NOMO-1 treated with DMSO at 0.1 percent for 48 hours (cell line): ENCODE data around the gene ADGRV1.
"Not testable (repeated sequence)": the region's sequence is repeated elsewhere in the genome, so short reads cannot be mapped to it uniquely, and the experiment has no call there.

Source experiments
- DNase-seq: peaks from one replicate; lab custom pipeline; 2025; ENCODE audit not compliant: unreplicated experiment; lab: John Stamatoyannopoulos, UW

Gene ADGRV1

DNA sequence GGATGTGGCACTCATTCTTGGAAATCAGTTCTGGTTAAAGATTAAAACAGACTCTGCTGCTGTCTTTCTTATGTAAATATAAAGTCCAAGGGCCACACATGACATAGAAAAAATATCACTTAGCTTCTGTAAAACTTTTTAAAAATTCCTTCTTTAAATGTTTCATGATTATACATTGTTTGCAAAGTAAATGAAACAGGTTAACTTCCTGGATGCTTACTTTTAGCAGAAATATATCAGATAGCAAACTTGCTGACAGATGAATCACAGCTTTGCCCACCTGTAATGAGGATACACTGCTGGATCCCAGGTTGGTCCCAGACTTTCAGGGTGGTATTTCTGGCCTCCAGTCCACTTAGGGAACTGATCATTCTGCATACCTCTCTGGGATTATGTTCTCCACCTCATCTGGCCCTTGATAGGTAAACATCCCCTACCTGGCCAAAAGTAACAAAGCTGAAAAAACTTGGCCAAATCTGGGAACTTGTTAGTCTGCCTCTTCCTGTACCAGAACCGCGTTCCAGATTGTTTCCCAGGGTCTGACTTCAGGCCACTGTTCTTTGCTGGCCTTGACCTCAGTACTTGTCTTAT, 340.5 kb downstream of the ADGRV1 start:
- no peak for DNase-seq

- no peak for DNase-seq
Measured at GRCh38 chr5:90901261-90901660, 342.7 kb downstream of the ADGRV1 start.

DNA sequence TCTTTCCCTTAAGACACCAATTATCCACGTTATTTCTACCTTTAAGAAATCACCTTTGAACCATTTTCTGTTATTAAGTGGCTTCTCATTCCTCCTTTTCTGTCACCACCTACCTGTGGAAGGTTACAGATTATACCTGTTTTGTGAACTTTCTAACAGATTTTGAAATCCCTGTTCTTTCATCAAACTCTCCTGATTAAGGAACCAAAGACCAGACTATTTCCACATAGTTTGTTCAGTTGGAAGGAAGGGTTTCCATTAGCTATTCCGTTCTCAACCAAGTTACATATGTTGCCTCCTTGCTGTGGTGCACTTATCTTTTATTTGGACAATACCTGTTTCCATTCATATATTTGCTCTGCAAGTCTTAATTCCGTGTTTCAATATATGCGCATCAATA, 343.6 kb downstream of the ADGRV1 start:
- no peak for DNase-seq

- DNase-seq = peak; percentile 56
Measured at GRCh38 chr5:90902651-90903386, 344.2 kb downstream of the ADGRV1 start.

DNA sequence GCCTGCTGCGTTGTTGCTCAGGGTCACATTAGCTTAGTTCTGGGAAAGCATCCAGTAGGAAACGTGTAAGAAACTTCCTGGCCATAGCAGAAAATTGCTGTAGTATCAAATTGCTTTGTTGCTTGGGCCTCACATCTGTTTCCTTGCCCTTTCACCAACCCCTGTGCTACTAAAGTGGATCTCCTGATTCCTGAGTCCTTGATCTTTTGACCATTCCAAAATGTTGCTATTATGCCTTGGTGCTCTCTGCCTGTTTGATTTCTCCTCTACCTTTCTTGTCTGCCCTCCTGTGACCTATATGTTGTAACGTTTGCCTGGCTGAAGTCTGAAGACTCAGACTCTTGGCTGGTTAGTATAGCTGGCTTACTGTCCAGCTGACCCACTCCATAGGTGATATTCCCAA, 350.5 kb downstream of the ADGRV1 start:
- no peak for DNase-seq

GRCh38 chr5:90909940-90910339, 351.3 kb downstream of the ADGRV1 start:
- no peak for DNase-seq

DNA sequence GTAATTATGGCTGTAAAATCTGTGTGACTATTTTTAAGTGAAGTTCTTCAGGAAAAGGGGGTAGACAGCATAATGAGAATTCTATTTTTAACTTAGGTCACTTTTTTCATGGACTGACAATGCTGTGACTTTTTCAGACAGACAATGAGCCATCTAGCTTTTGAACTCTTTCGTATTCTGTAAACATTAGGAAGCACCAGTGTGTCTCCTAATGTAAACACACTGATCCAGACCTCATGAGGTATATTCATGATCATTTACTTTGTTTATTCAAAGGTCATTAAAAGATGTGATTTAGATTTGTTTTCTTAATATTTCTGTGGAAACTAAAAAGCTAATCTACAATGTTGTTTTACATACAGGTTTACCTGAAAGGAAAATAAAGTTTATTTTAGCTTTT, 352.6 kb downstream of the ADGRV1 start:
- no peak for DNase-seq

DNA sequence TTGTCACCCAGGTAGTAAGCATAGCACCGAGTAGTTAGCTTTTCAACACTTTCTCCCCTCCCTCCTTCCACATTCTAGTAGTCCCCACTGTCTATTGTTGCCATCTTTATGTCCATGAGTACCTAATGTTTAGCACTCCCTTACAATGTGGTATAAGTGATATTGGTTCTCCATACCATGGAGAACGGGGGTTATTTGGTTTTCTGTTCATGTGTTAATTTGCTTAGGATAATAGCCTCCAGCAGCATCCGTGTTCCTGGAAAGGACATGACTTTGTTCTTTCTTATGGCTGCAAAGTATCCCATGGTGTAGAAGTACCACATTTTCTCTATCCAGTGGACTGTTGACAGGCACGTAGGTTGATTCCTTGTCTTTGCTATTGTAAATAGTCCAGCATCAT, 353.9 kb downstream of the ADGRV1 start:
- DNase-seq = no peak

DNA sequence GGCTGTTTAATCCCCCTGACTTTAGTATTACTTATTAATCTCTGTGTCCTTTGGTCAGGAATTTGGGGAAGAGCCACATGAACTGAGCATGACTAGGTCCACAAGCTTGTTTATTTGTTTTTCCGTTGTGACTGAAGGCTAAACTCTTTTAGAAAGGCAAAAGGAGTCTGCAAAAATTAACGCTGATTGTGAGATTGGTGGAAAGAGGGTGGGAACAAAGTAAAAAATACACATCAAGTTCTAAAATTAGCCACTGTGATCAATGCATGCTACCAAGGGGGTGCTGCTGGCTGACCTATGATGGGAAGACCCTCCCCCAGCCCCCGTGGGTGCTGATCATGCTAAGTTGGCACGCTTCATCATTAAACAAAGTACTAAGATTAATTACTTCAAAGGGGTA, 356.8 kb downstream of the ADGRV1 start:
- DNase-seq = no peak

DNA sequence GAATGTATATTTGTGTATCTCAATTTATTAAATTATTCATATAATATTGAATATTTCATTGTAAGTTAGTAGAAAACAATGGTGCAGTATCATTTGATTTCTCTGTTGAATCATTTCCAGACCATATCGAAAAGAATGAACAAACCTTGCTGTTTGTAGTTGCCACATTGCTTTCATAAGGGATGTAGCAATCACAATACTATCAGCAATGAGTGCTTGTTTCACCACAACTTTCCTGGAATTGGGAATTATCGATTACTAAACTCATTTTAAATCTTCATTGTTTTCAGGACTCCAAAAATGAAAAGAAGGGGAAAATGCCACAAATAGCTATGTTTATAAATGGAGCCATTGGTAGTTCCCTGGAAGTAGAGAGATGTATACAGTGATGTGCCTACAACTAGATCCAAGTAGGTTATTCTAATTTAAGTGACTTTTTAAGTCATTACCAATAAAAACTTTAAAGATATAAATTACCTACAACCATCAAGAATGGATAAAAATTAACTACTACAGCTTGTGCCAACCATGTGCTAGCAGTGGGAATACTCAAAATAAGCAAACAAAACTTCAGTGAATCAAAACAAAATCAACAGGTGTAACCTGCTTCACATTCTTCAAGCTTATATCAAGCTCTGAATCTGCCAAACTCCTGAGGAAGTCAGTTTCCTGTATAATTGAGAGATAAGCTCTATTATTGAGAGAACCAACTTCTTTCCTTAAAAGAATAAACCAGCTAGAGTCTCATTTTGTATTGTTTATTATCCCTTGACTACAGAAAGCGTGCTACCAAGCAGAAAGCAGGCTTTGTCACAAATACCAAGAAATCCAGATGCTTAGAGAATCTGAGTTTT, 358.6 kb downstream of the ADGRV1 start:
- DNase-seq = no peak

DNA sequence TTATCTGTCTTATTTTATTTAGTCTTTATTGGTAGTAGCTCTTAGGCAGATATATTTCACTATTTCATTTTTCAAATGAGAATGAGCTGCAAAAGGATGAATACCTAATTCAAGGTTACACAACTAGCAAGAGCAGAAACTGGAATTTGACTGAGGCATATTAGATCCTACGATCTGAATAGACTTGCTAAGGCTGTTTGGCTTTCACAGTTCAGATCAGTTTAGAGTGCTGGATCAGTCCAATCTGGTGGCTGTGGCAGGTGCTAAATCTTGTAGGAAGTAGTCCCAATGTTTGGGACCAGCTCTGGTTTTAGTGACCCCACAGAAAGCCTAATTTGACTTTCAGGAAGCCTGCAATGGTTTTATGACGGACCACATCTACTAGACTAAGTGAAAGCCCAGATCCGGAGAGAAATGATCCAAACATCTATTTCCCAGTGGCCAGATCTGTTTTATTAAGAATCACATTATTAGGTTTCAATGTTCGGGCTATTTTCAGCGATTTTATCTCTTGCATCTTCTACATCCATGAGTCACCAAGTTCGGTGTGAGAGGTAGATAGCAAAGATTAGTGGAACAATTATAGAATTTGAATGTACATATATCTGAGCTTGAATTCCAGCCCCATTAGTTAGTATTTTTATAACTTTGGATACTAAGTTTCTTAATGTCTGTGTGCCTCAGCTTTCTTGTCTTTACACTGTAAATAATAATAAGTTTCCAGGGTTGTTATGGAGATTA, 359.5 kb downstream of the ADGRV1 start:
- DNase-seq = no peak

- no peak for DNase-seq
Measured at GRCh38 chr5:90921418-90921973, 362.9 kb downstream of the ADGRV1 start.

- not testable (repeated sequence) for DNase-seq
Measured at GRCh38 chr5:90924222-90924621, 365.6 kb downstream of the ADGRV1 start.

GRCh38 chr5:90929013-90929839, 370.6 kb downstream of the ADGRV1 start:
- DNase-seq = not testable (repeated sequence)

- DNase-seq = no peak
Measured at GRCh38 chr5:90930062-90930461, 371.5 kb downstream of the ADGRV1 start.

DNA sequence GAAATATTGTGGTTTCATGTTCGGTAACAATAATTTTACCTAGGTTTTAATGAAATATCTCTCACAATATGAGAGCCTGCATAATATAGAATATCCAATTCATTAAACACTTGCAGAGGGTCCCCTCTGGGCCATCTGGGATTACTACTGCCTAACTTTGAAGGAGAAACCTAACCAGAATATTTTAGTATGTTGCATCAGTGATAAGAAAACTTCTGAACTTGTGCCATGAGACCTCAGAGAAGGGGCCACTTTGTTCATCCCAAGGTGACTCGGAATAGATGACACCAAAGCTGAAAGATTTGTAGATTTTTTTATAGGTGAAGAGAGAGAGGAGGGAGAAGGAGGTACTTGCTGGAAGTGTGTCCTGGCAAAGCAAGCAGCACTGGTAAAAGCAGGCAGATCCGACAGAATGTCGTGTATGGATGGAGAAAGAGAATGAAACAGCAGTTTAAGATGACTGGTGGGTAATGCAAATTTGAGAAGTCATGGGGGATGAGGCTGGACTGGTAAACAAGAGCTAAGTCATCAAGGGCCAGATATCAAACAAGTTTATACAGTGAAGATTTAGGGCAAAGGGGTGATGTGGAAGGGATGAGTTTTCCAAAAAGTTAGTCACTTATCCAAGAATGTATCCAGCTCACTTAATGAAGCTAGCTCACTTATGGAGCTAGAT, 372.3 kb downstream of the ADGRV1 start:
- DNase-seq = no peak

GRCh38 chr5:90932052-90932699, 373.6 kb downstream of the ADGRV1 start:
- peak; percentile 48 for DNase-seq

DNA sequence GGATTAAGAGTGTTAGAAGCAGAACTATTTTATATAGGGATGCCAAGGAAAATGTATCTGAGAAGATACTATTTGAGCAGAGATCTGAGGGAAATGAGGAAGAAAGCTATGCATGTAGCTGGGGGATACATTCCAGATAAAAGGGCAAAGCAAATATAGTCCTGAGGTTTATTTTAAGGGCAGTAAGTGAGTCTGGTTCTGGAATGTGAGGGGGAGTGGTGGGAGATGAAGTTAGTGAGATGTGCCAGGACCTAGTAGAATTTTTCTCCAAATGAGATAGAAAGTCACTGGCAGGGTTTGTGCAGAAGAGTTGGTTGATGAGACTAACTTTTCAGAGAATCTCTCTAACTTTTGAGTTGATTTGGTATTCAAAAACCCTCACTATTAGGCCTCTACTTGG, 374.7 kb downstream of the ADGRV1 start:
- no peak for DNase-seq

DNA sequence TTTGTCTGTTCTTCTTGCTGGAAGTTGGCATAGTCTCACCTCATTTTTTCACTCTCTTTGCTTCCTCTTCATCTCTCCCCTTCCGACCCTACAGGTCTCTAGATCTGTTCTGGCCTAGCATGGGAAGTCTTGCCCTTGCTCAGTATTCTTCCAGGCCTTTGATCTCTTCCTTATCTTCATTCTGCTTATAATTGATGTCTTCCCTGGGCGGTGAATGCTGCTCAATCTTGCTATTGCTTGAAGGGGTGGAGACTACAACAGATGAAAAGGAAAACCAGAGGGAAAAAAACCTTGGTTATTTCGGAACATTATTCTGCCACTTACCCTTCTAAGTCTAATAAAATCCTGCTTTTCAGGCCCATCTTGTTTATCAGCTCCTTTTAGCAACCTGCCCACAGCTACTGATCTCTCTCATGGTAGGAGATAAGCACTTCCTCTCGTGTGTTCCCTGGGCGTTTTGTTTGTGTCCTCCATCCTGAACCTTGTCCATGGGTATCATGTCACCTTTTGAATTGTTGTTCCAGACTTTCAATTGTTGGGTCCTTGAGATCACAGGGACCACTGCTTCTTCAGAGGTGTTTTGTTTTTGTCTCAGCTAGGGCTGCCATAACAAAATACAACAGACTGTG, 375.6 kb downstream of the ADGRV1 start:
- DNase-seq = no peak
